Natural killer cell treated with Interleukin-12 subunit alpha and Interleukin-12 subunit beta and Interleukin-15 and Interleukin-18, amount 100 ng/mL, for 72 hours (primary cell): ENCODE data around the gene OTOP2. TPM values are rescaled to one million over a fixed set of nuclear protein-coding genes. Genes with fewer than 3 reads are reported as not detected.

Experiments used
- ATAC-seq, 2 donors: fragments of 150-1000 bp; cut with Tn5 transposase in 1 of 2; sonication (Bioruptor Pico), chemical (Tn5 transposase) in 1 of 2; 2 replicates each; pipeline ENCODE4 v1.10.0; 2021
- DNase-seq: peaks from one replicate; pipeline ENCODE4 v3.0.0; 2022; ENCODE audit warnings: low spot score
- H3K27ac Mint-ChIP-seq, 2 donors: 1 replicate in 1 of 2; 2 replicates in 1 of 2; pipeline ENCODE4 v1.8.0; 2022; ENCODE audit warnings: mixed read lengths in 2 of 2, mild to moderate bottlenecking in 1 of 2, moderate library complexity in 1 of 2
- H3K27me3 Mint-ChIP-seq, 2 donors: 1 replicate in 1 of 2; 2 replicates in 1 of 2; pipeline ENCODE4 v1.8.0; 2022; ENCODE audit warnings: mixed read lengths in 2 of 2
- H3K36me3 Mint-ChIP-seq: one replicate; pipeline ENCODE4 v1.8.0; 2022; ENCODE audit warnings: mixed read lengths
- H3K4me1 Mint-ChIP-seq, 2 donors: 1 replicate in 1 of 2; 2 replicates in 1 of 2; pipeline ENCODE4 v1.8.0; 2022; ENCODE audit warnings: low read depth in 2 of 2, mixed read lengths in 2 of 2, mild to moderate bottlenecking in 1 of 2
- H3K4me3 Mint-ChIP-seq: one replicate; pipeline ENCODE4 v1.8.0; 2022; ENCODE audit warnings: mixed read lengths
- H3K9me3 Mint-ChIP-seq: 2 replicates; pipeline ENCODE4 v1.8.0; 2022; ENCODE audit warnings: mixed read lengths
- total RNA-seq, 2 donors: library from RNA; stranded (reverse); gene quantifications; one replicate each; pipeline ENCODE4 v1.2.3, GENCODE V29; 2022

The OTOP2 gene, protein sequence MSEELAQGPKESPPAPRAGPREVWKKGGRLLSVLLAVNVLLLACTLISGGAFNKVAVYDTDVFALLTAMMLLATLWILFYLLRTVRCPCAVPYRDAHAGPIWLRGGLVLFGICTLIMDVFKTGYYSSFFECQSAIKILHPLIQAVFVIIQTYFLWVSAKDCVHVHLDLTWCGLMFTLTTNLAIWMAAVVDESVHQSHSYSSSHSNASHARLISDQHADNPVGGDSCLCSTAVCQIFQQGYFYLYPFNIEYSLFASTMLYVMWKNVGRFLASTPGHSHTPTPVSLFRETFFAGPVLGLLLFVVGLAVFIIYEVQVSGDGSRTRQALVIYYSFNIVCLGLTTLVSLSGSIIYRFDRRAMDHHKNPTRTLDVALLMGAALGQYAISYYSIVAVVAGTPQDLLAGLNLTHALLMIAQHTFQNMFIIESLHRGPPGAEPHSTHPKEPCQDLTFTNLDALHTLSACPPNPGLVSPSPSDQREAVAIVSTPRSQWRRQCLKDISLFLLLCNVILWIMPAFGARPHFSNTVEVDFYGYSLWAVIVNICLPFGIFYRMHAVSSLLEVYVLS
- total RNA-seq = not detected

DNA sequence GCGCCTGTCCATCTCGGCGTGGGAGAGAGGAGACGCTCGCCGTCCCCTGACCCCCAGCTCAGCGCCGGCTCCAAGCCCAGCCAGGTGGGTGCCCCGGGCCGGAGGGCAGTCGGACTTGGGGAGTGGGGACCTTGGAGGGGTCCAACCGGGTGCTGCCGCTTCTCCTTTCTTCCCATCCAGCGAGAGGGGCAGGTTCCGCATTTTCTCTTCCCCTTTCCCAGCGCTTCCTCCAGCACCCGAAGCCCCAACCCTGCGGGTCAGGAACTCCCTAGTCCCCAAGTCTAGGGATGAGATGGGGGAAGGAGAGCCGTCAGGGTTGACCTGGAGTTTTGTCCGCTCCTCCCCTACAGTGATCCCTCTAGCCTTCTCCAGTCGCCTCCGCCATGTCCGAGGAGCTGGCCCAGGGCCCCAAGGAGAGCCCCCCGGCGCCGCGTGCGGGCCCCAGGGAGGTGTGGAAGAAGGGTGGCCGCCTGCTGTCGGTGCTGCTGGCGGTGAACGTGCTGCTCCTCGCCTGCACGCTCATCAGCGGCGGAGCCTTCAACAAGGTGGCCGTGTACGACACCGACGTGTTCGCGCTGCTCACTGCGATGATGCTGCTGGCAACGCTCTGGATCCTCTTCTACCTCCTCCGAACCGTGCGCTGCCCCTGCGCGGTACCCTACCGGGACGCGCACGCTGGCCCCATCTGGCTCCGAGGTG lies at the start of gene OTOP2:
Gene OTOP2 (plus strand): TSS at position 24 of the 699 bp plus-strand sequence. CDS start 360 bp downstream, at position 384.
- H3K27me3 Mint-ChIP-seq = peaks cover 23 to 34% of the 10 kb centered on the region in 2 donors
- ATAC-seq (no peak), DNase-seq (no peak)
- H3K36me3 Mint-ChIP-seq = no peaks in the 10 kb centered on the region
- H3K4me3 Mint-ChIP-seq = peak within 1 kb of the TSS; percentile 58
- peaks cover 0 to 5% of the 10 kb centered on the region in 2 donors for H3K4me1 Mint-ChIP-seq
- H3K27ac Mint-ChIP-seq = no peak within 1 kb of the TSS
- no peaks in the 10 kb centered on the region for H3K9me3 Mint-ChIP-seq

DNA sequence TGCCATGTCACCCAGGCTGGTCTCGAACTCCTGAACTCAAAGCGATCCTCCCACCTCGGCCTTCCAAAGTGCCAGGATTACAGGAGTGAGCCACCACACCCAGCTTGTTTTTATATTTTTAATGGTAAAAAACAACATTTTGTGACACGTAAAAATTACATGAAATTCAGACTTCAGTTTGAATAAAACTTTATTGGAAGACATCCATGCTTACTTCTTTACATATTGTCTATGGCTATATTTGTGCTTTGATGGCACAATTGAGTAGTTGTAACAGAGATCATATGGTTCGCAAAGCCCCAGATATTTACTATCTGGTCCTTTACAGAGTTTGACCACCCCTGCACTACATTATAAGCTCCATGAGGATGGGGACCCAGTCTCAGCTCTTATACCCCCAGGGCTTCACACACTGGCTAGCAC lies 49.4 kb upstream of the OTOP2 start:
- Mint-ChIP-seq H3K27ac (no peak overlapping the region), H3K4me3 (peak overlapping the region; percentile 99), H3K27me3 (no peaks in the 10 kb centered on the region), H3K4me1 (peaks cover 25 to 27% of the 10 kb centered on the region in 2 donors), H3K9me3 (no peaks in the 10 kb centered on the region), H3K36me3 (no peaks in the 10 kb centered on the region)
- ATAC-seq = no peak
- DNase-seq = no peak

DNA sequence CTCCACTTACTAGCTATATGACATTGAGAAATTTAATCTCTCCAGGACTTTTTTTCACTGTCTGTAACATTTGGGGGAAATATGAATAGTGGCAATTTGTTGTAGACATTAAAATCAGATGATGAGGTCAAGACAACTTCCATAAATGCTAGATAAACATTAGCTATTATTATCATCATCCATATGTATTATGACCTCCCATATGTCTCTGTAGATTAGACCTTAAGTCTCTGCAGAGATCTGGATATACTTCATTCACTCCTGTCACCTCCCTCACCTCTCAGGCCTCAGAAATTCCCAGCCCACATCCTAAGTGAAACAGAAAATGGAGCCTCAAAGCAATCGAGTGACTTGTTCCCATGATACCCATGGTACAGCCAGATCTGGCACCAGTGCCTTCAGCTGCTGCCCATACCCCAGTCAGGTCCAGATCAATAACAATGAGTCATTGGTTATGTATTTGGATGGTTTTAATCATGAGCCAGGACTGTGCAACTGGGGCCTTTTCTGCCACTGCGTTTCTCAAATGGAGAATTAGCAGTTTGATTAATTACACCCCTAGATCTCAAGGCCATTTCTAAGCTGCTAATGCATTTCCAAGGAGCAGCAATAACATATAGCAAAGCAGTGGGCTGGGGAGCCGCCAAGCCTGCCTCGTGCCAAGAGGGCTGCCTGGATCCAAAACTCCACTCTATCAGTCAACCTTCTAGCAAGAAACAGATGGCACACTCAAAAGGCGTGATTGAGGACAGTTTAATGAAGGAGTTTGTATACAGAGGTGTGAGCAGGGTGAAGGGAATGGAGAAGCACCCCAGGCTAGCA lies 48.7 kb upstream of the OTOP2 start:
- Mint-ChIP-seq H3K9me3 (no peaks in the 10 kb centered on the region), H3K27ac (no peak overlapping the region), H3K36me3 (no peaks in the 10 kb centered on the region), H3K4me1 (peaks cover 25 to 27% of the 10 kb centered on the region in 2 donors), H3K4me3 (no peak overlapping the region), H3K27me3 (no peaks in the 10 kb centered on the region)
- ATAC-seq (no peak), DNase-seq (no peak)

DNA sequence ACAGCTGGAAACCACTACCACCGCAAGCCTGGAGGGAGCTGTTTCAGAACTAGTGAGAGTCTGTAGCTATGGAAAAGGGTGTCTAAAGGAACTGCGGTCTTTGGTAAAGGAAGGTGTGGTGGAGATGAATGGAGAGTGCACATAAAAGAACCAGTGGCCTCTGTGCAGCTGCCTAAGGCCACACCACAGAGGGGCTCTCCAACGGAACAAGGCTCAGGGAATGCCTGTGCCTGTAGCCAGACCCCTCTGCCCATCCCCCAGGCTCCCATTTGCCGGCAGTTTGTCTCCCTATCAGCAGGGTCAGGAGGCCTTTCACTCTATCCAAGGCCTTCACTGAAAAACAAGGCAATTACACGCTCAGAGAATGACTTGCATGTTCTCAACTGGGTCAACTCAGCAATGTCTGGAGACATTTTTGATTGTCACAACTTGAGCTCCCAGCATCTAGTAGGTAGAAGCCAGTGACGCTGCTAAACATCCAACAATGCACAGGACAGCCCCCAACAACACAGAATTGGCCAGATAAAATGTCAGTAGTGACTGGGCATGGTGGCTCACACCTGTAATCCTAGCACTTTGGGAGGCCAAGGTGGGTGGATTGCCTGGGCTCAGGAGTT lies 48.0 kb upstream of the OTOP2 start:
- Mint-ChIP-seq H3K27me3 (no peaks in the 10 kb centered on the region), H3K4me1 (peaks cover 25 to 27% of the 10 kb centered on the region in 2 donors), H3K4me3 (no peak overlapping the region), H3K36me3 (no peaks in the 10 kb centered on the region), H3K27ac (no peak overlapping the region), H3K9me3 (no peaks in the 10 kb centered on the region)
- DNase-seq = no peak
- ATAC-seq = no peak

DNA sequence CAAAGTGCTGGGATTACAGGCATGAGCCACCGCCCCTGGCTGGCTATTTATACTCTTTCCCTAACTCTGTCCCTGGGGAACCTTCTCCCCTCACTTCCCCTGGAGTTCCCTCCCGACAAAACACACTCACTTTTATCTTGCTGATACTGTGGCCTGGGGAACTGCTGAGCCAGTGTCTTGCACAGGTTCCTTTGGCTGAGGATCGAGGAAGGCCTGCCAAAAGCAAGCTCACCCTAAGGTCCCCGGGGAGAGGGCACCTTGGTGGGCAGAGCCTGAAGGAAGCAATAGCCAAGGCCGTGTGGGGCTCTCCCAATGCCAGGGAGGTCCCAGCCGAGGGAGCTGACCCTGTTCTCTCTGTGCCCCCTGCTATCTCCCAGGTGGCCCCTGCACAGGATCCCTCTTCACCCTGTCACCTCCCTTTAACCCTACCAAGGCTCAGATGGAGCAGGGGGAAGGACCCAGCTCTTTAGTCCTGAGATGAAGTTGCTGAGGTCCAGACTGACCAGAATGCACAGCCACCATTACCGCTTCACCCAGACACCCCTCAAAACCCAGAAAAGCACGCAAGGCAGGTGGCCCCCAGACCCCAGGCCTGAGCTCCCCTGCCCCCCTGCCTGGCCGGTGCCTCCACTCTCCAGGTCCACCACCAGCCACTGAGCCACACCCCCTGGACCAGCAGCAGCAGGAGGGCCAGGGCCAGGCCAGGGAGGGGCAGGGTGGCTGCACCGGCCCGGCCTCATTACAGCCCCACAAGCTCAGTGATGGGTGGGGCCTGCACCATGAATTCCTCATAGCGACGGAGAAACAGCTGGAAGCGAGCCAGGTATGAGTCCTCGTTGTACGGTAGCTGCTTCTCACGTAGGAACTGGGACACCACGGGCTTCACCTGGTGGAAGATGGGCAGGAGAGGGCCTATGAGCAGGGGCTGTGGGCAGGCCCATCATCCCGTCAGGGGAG lies 46.2 kb upstream of the OTOP2 start:
- Mint-ChIP-seq H3K27me3 (no peaks in the 10 kb centered on the region), H3K4me1 (peaks cover 10 to 13% of the 10 kb centered on the region in 2 donors), H3K27ac (no peak overlapping the region), H3K4me3 (no peak overlapping the region), H3K9me3 (no peaks in the 10 kb centered on the region), H3K36me3 (no peaks in the 10 kb centered on the region)
- ATAC-seq (no peak), DNase-seq (no peak)

DNA sequence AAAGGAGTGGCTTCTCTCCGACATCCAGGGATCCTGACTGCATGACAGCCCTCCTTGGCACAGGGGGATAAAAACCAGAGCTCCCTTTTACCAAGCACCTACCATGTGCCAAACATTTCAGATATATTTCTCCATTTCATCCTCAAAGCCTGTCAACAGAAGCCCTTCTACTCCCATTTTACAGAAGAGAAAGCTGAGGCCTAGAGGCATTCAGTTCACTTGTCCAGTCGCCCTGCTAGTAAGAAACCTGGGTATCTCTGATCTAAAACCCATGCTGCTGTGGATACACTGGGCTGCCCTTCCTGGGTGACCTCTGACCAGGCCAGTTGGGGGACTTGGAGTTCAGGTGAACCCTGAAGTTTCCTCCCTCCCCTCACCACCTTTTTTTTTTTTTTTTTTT lies 45.4 kb upstream of the OTOP2 start:
- DNase-seq = no peak
- Mint-ChIP-seq H3K4me3 (no peak overlapping the region), H3K4me1 (peaks cover 5 to 8% of the 10 kb centered on the region in 2 donors), H3K27me3 (no peaks in the 10 kb centered on the region), H3K27ac (no peak overlapping the region), H3K9me3 (no peaks in the 10 kb centered on the region), H3K36me3 (no peaks in the 10 kb centered on the region)
- ATAC-seq = no peak

DNA sequence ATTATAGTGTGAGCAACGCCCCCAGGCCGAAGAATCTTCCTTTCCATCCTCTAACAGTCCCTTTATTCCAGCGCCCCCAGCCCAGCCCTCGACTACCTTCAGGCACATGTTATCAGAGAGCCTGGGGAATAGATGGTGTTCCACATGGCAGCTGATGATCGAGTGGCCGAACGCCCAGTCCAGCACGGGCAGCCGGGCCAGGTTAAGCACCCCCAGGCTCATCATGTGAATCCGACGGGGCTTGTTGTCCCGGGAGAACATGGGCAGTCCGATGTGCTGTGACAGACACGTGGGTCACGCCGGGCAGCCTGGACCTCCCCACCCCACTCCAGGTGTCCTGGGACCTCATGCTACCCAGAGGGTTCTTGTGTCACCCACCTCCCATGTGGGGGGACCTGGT lies 44.8 kb upstream of the OTOP2 start:
- Mint-ChIP-seq H3K27me3 (peaks cover under 1 to 3% of the 10 kb centered on the region in 2 donors), H3K4me1 (peaks cover 0 to 4% of the 10 kb centered on the region in 2 donors), H3K4me3 (no peak overlapping the region), H3K9me3 (no peaks in the 10 kb centered on the region), H3K36me3 (no peaks in the 10 kb centered on the region), H3K27ac (no peak overlapping the region)
- DNase-seq (no peak), ATAC-seq (no peak)

DNA sequence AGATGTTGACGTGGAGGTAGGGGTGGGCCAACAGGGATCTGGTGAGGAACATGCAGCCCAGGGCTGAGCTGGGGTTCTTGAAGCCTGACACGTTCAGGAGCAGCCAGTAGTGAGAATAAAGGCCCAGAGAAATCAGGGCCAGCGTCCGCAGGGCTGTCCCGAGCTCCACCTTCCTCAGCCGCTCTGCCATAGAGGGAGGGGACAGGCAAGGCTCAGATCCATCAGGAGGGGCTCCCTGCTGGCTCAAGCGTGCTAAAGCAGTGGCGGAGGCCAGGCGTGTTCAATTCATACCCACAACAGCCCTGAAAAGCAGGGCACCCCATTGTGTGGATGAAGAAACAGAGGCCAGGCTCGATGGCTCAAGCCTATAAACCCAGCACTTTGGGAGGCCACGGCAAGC lies 43.0 kb upstream of the OTOP2 start:
- no peak for ATAC-seq
- no peaks in the 10 kb centered on the region for H3K4me1 Mint-ChIP-seq
- no peaks in the 10 kb centered on the region for H3K9me3 Mint-ChIP-seq
- no peak for DNase-seq
- H3K36me3 Mint-ChIP-seq = no peaks in the 10 kb centered on the region
- H3K4me3 Mint-ChIP-seq = no peak overlapping the region
- H3K27ac Mint-ChIP-seq = no peak overlapping the region
- peaks cover 6 to 17% of the 10 kb centered on the region in 2 donors for H3K27me3 Mint-ChIP-seq

DNA sequence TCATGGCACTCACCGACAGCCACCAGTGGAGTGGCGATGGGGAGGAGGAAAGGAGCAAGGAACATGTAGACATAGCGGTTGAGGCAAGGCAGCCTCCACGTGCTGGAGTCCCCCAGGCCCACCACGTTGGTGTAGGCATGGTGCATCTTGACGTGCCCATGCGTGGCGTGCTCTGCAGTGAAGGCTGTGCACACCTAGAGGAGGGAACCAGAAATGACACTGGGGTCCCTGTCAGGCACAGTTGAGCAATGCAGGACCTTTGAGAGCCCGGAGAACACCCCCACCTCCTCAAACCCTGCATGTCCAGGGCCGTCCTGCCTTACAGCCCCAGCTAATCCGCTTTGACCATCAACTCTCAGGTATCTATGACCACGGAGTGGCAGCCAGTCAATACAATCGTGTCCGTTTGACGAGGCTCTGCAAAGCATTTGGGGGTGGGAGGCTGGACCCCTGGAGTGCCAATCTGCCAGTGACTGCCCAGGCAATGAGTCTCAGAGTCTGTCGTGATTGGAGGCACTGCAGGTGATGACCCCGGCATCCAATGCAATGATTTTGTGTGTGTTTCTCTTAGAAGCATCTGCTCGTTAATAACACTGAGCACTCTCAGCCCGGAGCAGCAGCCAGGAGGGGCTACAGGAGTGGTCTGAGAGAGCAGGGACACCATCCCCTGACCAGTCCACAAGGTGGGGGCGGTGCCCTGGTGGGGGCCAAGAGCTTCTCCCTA lies 41.4 kb upstream of the OTOP2 start:
- DNase-seq = no peak
- ATAC-seq = no peak

DNA sequence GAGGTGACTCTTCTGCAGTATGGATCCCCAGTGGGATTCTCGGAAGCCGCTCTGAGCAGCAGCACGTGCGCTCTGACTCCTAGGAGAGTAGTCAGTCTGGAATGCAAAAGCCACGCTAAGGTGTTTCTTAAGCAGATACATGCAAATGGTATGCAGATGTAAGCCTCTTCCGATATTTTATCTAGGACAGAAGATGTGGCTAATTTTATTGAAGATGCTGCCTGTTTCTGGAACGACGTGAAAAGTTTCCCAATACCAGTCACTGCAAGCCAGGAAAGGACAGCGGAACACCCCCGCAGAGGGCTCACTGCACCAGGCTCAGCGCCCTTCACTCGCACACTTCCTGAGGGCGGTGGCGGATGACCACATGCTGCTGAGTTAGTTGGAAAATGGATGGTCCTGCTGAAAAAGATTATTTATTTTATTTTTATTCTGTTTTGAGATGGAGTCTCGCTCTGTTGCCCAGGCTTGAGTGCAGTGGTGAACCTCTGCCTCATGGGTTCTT lies 40.8 kb upstream of the OTOP2 start:
- Mint-ChIP-seq H3K36me3 (no peaks in the 10 kb centered on the region), H3K4me3 (no peak overlapping the region), H3K4me1 (no peaks in the 10 kb centered on the region), H3K27me3 (peaks cover 6 to 24% of the 10 kb centered on the region in 2 donors), H3K9me3 (no peaks in the 10 kb centered on the region), H3K27ac (no peak overlapping the region)
- no peak for ATAC-seq
- DNase-seq = no peak

More for the DNA sequence above, 41.4 kb upstream of the OTOP2 start:
- Mint-ChIP-seq H3K9me3 (no peaks in the 10 kb centered on the region), H3K4me3 (no peak overlapping the region), H3K27ac (no peak overlapping the region), H3K27me3 (peaks cover 6 to 24% of the 10 kb centered on the region in 2 donors), H3K4me1 (no peaks in the 10 kb centered on the region), H3K36me3 (no peaks in the 10 kb centered on the region)

DNA sequence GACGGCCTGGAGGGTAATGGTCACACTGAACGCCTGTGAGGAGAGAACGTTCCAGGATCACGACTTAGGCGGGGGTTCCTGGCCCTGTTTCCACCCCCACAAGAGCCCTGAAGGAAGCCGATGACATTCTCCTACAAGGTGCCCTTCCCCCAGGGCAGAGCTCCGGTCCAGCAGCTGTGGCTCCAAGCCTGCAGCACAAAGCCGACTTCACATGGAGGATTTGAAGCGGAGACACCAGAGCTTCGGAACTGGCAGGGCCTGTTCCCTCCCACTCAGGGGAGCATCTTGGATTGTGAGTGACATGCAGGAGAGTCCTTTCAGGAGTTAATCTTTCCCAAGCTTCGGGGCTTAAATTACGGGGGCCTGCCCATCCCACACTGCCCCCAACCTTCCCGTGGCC lies 35.6 kb upstream of the OTOP2 start:
- no peaks in the 10 kb centered on the region for H3K4me1 Mint-ChIP-seq

DNA sequence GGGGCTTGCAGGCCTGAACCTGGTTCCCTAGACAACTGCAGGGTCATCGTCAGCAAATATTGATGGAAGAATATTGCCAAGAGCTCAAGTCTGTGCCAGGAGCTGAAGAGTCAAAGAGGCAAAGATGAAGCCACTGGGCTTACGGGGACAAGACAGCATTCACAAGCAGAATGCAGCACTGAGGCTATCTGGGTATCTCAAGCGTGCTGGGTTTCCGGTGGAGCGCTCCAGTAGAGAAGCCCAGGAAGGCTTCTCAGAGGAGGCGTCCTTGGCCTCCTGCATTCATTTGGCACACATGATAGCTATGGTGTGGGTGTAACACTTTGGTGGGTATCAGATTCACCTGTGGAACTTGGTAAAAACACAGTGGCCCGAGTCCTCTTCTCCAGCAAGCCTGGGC lies 33.5 kb upstream of the OTOP2 start:
- Mint-ChIP-seq H3K27ac (no peak overlapping the region), H3K27me3 (peaks cover 17 to 26% of the 10 kb centered on the region in 2 donors), H3K4me3 (no peak overlapping the region), H3K9me3 (no peaks in the 10 kb centered on the region), H3K36me3 (no peaks in the 10 kb centered on the region), H3K4me1 (peaks cover 0 to 3% of the 10 kb centered on the region in 2 donors)
- no peak for DNase-seq
- no peak for ATAC-seq

More for the DNA sequence above, 35.6 kb upstream of the OTOP2 start:
- ATAC-seq (no peak), DNase-seq (no peak)
- Mint-ChIP-seq H3K36me3 (no peaks in the 10 kb centered on the region), H3K27me3 (peaks cover 12 to 24% of the 10 kb centered on the region in 2 donors), H3K9me3 (no peaks in the 10 kb centered on the region), H3K4me3 (no peak overlapping the region), H3K27ac (no peak overlapping the region)
